Osteoblast (primary cell): ENCODE measurements around the gene ONECUT2. TPM values are rescaled to one million over a fixed set of nuclear protein-coding genes. Genes with fewer than 3 reads are reported as not detected.
A peak's percentile ranks its signal among the peaks of the same experiment; 100 is the strongest.

Source experiments
- DNase-seq: peaks from one replicate; pipeline ENCODE4 v3.0.0; 2011; ENCODE audit warnings: low spot score, mixed read lengths; ENCODE audit not compliant: insufficient read length; ENCODE audit errors: missing footprints
- H2AFZ ChIP-seq: 2 replicates; pipeline ENCODE4 v1.6.0; 2011; ENCODE audit warnings: mild to moderate bottlenecking, low read length
- H3K27ac ChIP-seq: 2 replicates; pipeline ENCODE4 v1.5.1; 2011; ENCODE audit warnings: mild to moderate bottlenecking, low read depth, low read length, moderate library complexity
- H3K27me3 ChIP-seq: 2 replicates; pipeline ENCODE4 v1.6.0; 2012; ENCODE audit warnings: mild to moderate bottlenecking, control low read depth, inconsistent platforms, low read length, moderate library complexity; ENCODE audit not compliant: insufficient read depth
- H3K36me3 ChIP-seq: 2 replicates; pipeline ENCODE4 v1.5.1; 2011; ENCODE audit warnings: mild to moderate bottlenecking, low read length, control low read depth, moderate library complexity; ENCODE audit not compliant: insufficient read depth
- H3K4me1 ChIP-seq: 2 replicates; pipeline ENCODE4 v1.5.1; 2011; ENCODE audit warnings: mild to moderate bottlenecking, low read length, control low read depth, moderate library complexity; ENCODE audit not compliant: insufficient read depth
- H3K4me2 ChIP-seq: 2 replicates; pipeline ENCODE4 v1.6.0; 2011; ENCODE audit warnings: mild to moderate bottlenecking, low read length; ENCODE audit not compliant: insufficient read depth
- H3K4me3 ChIP-seq: fragments of 200-600 bp; sonication (generic); 3 replicates; pipeline ENCODE4 v1.5.1; 2012; ENCODE audit warnings: mild to moderate bottlenecking, low read length, inconsistent platforms; ENCODE audit not compliant: insufficient read depth
- H3K79me2 ChIP-seq: 2 replicates; pipeline ENCODE4 v1.6.0; 2012; ENCODE audit warnings: mild to moderate bottlenecking, low read length, control low read depth, inconsistent platforms; ENCODE audit not compliant: insufficient read depth
- H3K9me3 ChIP-seq: 2 replicates; pipeline ENCODE4 v1.5.1; 2011; ENCODE audit warnings: low read depth, low read length, control low read depth
- H4K20me1 ChIP-seq: 2 replicates; pipeline ENCODE4 v1.6.0; 2012; ENCODE audit warnings: mild to moderate bottlenecking, low read length, control low read depth; ENCODE audit not compliant: insufficient read depth
- CTCF ChIP-seq: IDR thresholded peaks from 2 replicates; pipeline ENCODE4 v1.5.1; 2011; ENCODE audit warnings: mild to moderate bottlenecking, low read depth, low read length, moderate library complexity; ENCODE audit errors: extremely low read depth
- total RNA-seq: library from RNA; depleted of rRNA; stranded (reverse); fragments of >200 nt; gene quantifications from 2 replicates; pipeline ENCODE4 v1.2.3, GENCODE V29; 2012

ONECUT2 gene
- total RNA-seq, 1 donor, result under 0.01 TPM

- TF ChIP-seq CTCF, result no peak
- DNase-seq, result no peak
- no peak overlapping the region for H3K27ac ChIP-seq
- no peak overlapping the region for H3K4me3 ChIP-seq
- H3K36me3 ChIP-seq, result no peaks in the 10 kb centered on the region
- H3K27me3 ChIP-seq, result peaks cover 94% of the 10 kb centered on the region
- no peaks in the 10 kb centered on the region for H3K9me3 ChIP-seq
- H3K4me1 ChIP-seq, result peaks cover 5% of the 10 kb centered on the region
- no peaks in the 10 kb centered on the region for H3K79me2 ChIP-seq
- no peaks in the 10 kb centered on the region for H4K20me1 ChIP-seq
- H3K4me2 ChIP-seq, result peak overlapping the region; percentile 82
- no peak overlapping the region for H2AFZ ChIP-seq
These were observed 1.1 kb upstream of the ONECUT2 start for GRCh38 chr18:57433934-57434535.

DNA sequence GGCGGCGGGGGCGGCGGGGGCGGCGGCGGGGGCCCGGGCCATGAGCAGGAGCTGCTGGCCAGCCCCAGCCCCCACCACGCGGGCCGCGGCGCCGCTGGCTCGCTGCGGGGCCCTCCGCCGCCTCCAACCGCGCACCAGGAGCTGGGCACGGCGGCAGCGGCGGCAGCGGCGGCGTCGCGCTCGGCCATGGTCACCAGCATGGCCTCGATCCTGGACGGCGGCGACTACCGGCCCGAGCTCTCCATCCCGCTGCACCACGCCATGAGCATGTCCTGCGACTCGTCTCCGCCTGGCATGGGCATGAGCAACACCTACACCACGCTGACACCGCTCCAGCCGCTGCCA lies 644 bp downstream of the ONECUT2 start:
- Histone ChIP-seq H3K27ac (no peak overlapping the region), H4K20me1 (no peaks in the 10 kb centered on the region), H3K4me2 (no peak overlapping the region), H3K27me3 (peaks cover 94% of the 10 kb centered on the region), H3K36me3 (no peaks in the 10 kb centered on the region), H3K4me3 (no peak overlapping the region), H2AFZ (no peak overlapping the region), H3K4me1 (peaks cover 5% of the 10 kb centered on the region), H3K9me3 (no peaks in the 10 kb centered on the region), H3K79me2 (no peaks in the 10 kb centered on the region)
- DNase-seq, result no peak
- no peak for TF ChIP-seq CTCF

- H3K79me2 ChIP-seq, result no peaks in the 10 kb centered on the region
- DNase-seq, result no peak
- no peak overlapping the region for H3K27ac ChIP-seq
- H3K4me3 ChIP-seq, result no peak overlapping the region
- H3K9me3 ChIP-seq, result no peaks in the 10 kb centered on the region
- TF ChIP-seq CTCF, result no peak
- H3K4me2 ChIP-seq, result no peak overlapping the region
- no peaks in the 10 kb centered on the region for H3K36me3 ChIP-seq
- H4K20me1 ChIP-seq, result no peaks in the 10 kb centered on the region
- peaks cover 5% of the 10 kb centered on the region for H3K4me1 ChIP-seq
- H3K27me3 ChIP-seq, result peaks cover 94% of the 10 kb centered on the region
- H2AFZ ChIP-seq, result no peak overlapping the region
These were observed 1.2 kb downstream of the ONECUT2 start for GRCh38 chr18:57436191-57436964.

DNA sequence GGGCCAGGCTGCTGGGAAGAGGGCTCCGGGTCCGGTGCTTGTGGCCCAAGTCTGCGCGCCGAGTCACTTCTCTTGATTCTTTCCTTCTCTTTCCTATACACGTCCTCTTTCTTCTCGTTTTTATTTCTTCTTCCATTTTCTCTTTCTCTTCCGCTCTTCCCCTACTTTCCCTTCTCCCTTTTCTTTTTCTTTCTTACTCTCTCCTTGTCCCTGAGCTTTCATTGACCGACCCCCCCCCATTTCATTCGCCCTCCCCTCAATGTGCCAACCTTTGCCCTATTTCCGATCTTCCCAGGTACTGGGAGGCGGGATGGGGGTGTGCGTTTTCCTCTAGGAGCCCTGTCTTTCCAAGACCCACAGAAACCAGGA lies 1.8 kb downstream of the ONECUT2 start:
- H4K20me1 ChIP-seq, result no peaks in the 10 kb centered on the region
- H3K36me3 ChIP-seq, result no peaks in the 10 kb centered on the region
- TF ChIP-seq CTCF, result no peak
- peaks cover 94% of the 10 kb centered on the region for H3K27me3 ChIP-seq
- H3K4me3 ChIP-seq, result no peak overlapping the region
- peaks cover 8% of the 10 kb centered on the region for H3K4me1 ChIP-seq
- H3K79me2 ChIP-seq, result no peaks in the 10 kb centered on the region
- H3K27ac ChIP-seq, result no peak overlapping the region
- no peak for DNase-seq
- no peak overlapping the region for H3K4me2 ChIP-seq
- no peak overlapping the region for H2AFZ ChIP-seq
- H3K9me3 ChIP-seq, result no peaks in the 10 kb centered on the region
